NCI-H2196 (cell line): ENCODE results near the gene KLHDC4.
"Not testable (repeated sequence)": the region's sequence is repeated elsewhere in the genome, so short reads cannot be mapped to it uniquely, and the experiment has no call there.

Experiments used
- DNase-seq: peaks from one replicate; lab custom pipeline; 2025; ENCODE audit not compliant: unreplicated experiment; lab: John Stamatoyannopoulos, UW

KLHDC4 gene

GRCh38 chr16:87721622-87722585 lies 43.9 kb downstream of the KLHDC4 start:
- DNase-seq = no peak

GRCh38 chr16:87720446-87720845 lies 45.3 kb downstream of the KLHDC4 start:
- no peak for DNase-seq

- not testable (repeated sequence) for DNase-seq
These were observed 47.0 kb downstream of the KLHDC4 start for GRCh38 chr16:87718831-87719230.

- DNase-seq = no peak
These were observed 50.1 kb downstream of the KLHDC4 start for GRCh38 chr16:87715658-87716057.

- DNase-seq = no peak
These were observed 50.6 kb downstream of the KLHDC4 start for GRCh38 chr16:87715231-87715630.

GRCh38 chr16:87713451-87714229 lies 52.1 kb downstream of the KLHDC4 start:
- DNase-seq = no peak

GRCh38 chr16:87712184-87712762 lies 53.5 kb downstream of the KLHDC4 start:
- no peak for DNase-seq

GRCh38 chr16:87710887-87711286 lies 54.9 kb downstream of the KLHDC4 start:
- DNase-seq = no peak

- DNase-seq = no peak
These were observed 56.1 kb downstream of the KLHDC4 start for GRCh38 chr16:87709677-87710076.

- no peak for DNase-seq
These were observed 56.7 kb downstream of the KLHDC4 start for GRCh38 chr16:87708881-87709638.

- no peak for DNase-seq
These were observed 57.8 kb downstream of the KLHDC4 start for GRCh38 chr16:87707714-87708580.

- DNase-seq = no peak
These were observed 58.7 kb downstream of the KLHDC4 start for GRCh38 chr16:87707097-87707496.

- no peak for DNase-seq
These were observed 59.3 kb downstream of the KLHDC4 start for GRCh38 chr16:87706278-87707000.

- DNase-seq = no peak
These were observed 60.0 kb downstream of the KLHDC4 start for GRCh38 chr16:87705771-87706277.

GRCh38 chr16:87704754-87705353 lies 60.9 kb downstream of the KLHDC4 start:
- no peak for DNase-seq

GRCh38 chr16:87703835-87704375 lies 61.9 kb downstream of the KLHDC4 start:
- DNase-seq = no peak

GRCh38 chr16:87703071-87703470 lies 62.7 kb downstream of the KLHDC4 start:
- DNase-seq = no peak

- no peak for DNase-seq
These were observed 63.4 kb downstream of the KLHDC4 start for GRCh38 chr16:87702325-87702811.
